Endodermal cell (in vitro differentiated cells): ENCODE measurements around the gene TRIM10. TPM values are rescaled to one million over a fixed set of nuclear protein-coding genes. Genes with fewer than 3 reads are reported as not detected.
A peak's percentile ranks its signal among the peaks of the same experiment; 100 is the strongest.

Source experiments
- DNase-seq: peaks from one replicate; pipeline ENCODE4 v3.0.0-alpha.2; 2017
- H3K27ac ChIP-seq: 2 replicates; pipeline ENCODE4 v1.5.1; 2013; ENCODE audit warnings: mild to moderate bottlenecking, low read depth, low read length, moderate library complexity
- H3K27me3 ChIP-seq: 2 replicates; pipeline ENCODE4 v1.6.1; 2013; ENCODE audit warnings: mild to moderate bottlenecking, low read length, moderate library complexity; ENCODE audit not compliant: insufficient read depth, control insufficient read depth, poor library complexity, severe bottlenecking
- H3K36me3 ChIP-seq: 2 replicates; pipeline ENCODE4 v1.7.0; 2013; ENCODE audit warnings: mild to moderate bottlenecking, low read length, moderate library complexity; ENCODE audit not compliant: control insufficient read depth, insufficient read depth
- H3K4me1 ChIP-seq: one replicate; pipeline ENCODE4 v1.7.0; 2013; ENCODE audit warnings: low read length; ENCODE audit not compliant: control insufficient read depth, insufficient read depth
- H3K4me3 ChIP-seq: 2 replicates; pipeline ENCODE4 v1.5.1; 2013; ENCODE audit warnings: mild to moderate bottlenecking, low read length, moderate library complexity
- H3K9ac ChIP-seq: 2 replicates; pipeline ENCODE4 v1.6.1; 2013; ENCODE audit warnings: mild to moderate bottlenecking, low read length, moderate library complexity; ENCODE audit not compliant: poor library complexity, severe bottlenecking; ENCODE audit errors: extremely low read depth
- H3K9me3 ChIP-seq: 2 replicates; pipeline ENCODE4 v1.6.1; 2013; ENCODE audit warnings: mild to moderate bottlenecking, low read length, moderate library complexity; ENCODE audit not compliant: control insufficient read depth
- H3K27ac Mint-ChIP-seq: 2 replicates; pipeline ENCODE4 v1.8.0; 2020; ENCODE audit warnings: mixed read lengths
- H3K27me3 Mint-ChIP-seq: 2 replicates; pipeline ENCODE4 v1.8.0; 2021; ENCODE audit warnings: mild to moderate bottlenecking, mixed read lengths; ENCODE audit not compliant: insufficient read depth
- H3K36me3 Mint-ChIP-seq: 2 replicates; pipeline ENCODE4 v1.8.0; 2020; ENCODE audit warnings: low read depth, mixed read lengths
- H3K4me1 Mint-ChIP-seq: 2 replicates; pipeline ENCODE4 v1.8.0; 2020; ENCODE audit warnings: mixed read lengths
- H3K4me3 Mint-ChIP-seq: 2 replicates; pipeline ENCODE4 v1.8.0; 2020; ENCODE audit warnings: mild to moderate bottlenecking, moderate library complexity, mixed read lengths
- H3K9me3 Mint-ChIP-seq: 2 replicates; pipeline ENCODE4 v1.8.0; 2020; ENCODE audit warnings: mild to moderate bottlenecking, mixed read lengths
- CTCF ChIP-seq: fragments of 200-600 bp; sonication (generic); conservative IDR thresholded peaks from 2 replicates; pipeline ENCODE4 v1.5.0; 2021; ENCODE audit warnings: antibody characterized with exemption, mild to moderate bottlenecking
- WGBS, 2 experiments: methylation state at CpG; one replicate each; pipeline versions ENCODE4 v1.1.5 to v1.1.7; 2013; ENCODE audit warnings: missing lambda C conversion rate in 2 of 2, mixed read lengths in 1 of 2; ENCODE audit not compliant: insufficient coverage in 1 of 2, insufficient read length in 1 of 2; 5-methylcytosine and 5-hydroxymethylcytosine counted together
- total RNA-seq, 2 donors: library from RNA; stranded (reverse); fragmentation: NEBNext Ultra II Directional in 1 of 2; extraction: Animal tissue kit (Norgen Biotek cat#: 25700) in 1 of 2; gene quantifications; 2 replicates in 1 of 2; 3 replicates in 1 of 2; pipeline ENCODE4 v1.2.1, GENCODE V29; 2021

TRIM10 gene
- total RNA-seq, 2 donors from 2014 or later = not detected

- H3K4me3 Mint-ChIP-seq = no peak overlapping the region
- H3K27ac Mint-ChIP-seq = no peak overlapping the region
- Histone ChIP-seq H3K36me3 (no peaks in the 10 kb centered on the region), H3K9ac (no peak overlapping the region), H3K27me3 (peaks cover 36% of the 10 kb centered on the region), H3K4me3 (no peak overlapping the region), H3K4me1 (no peaks in the 10 kb centered on the region), H3K27ac (no peak overlapping the region), H3K9me3 (no peaks in the 10 kb centered on the region)
- DNase-seq = no peak
- peaks cover 47% of the 10 kb centered on the region for H3K27me3 Mint-ChIP-seq
- no peaks in the 10 kb centered on the region for H3K4me1 Mint-ChIP-seq
- H3K9me3 Mint-ChIP-seq = no peaks in the 10 kb centered on the region
- 84 to 93% methylated on average over 3 to 6 of the region's 6 CpGs for WGBS, 2 experiments
- H3K36me3 Mint-ChIP-seq = no peaks in the 10 kb centered on the region
- TF ChIP-seq CTCF = peak; percentile 56
These were observed 44.3 kb downstream of the TRIM10 start for GRCh38 chr6:30116724-30117123.

- Histone ChIP-seq H3K4me3 (no peak overlapping the region), H3K27ac (no peak overlapping the region), H3K9ac (no peak overlapping the region), H3K4me1 (no peaks in the 10 kb centered on the region), H3K9me3 (no peaks in the 10 kb centered on the region), H3K36me3 (no peaks in the 10 kb centered on the region), H3K27me3 (peaks cover 50% of the 10 kb centered on the region)
- no peaks in the 10 kb centered on the region for H3K4me1 Mint-ChIP-seq
- no peak overlapping the region for H3K27ac Mint-ChIP-seq
- TF ChIP-seq CTCF = no peak
- no peaks in the 10 kb centered on the region for H3K9me3 Mint-ChIP-seq
- peaks cover 58% of the 10 kb centered on the region for H3K27me3 Mint-ChIP-seq
- no peak overlapping the region for H3K4me3 Mint-ChIP-seq
- no peaks in the 10 kb centered on the region for H3K36me3 Mint-ChIP-seq
- no peak for DNase-seq
- 100% methylated on average over 1 of the region's 1 CpG; no CpG with 5 or more reads in 1 of the 2 experiments for WGBS, 2 experiments
These were observed 47.2 kb downstream of the TRIM10 start for GRCh38 chr6:30113841-30114240.

GRCh38 chr6:30113003-30113759 is 47.8 kb downstream of the TRIM10 start, which contains the start of gene TRIM31:
TRIM31 (minus strand) TSS chr6:30113090; CDS start chr6:30112805, 285 bp downstream.
- H3K36me3 ChIP-seq = no peaks in the 10 kb centered on the region
- H3K9me3 Mint-ChIP-seq = no peaks in the 10 kb centered on the region
- peaks cover 62% of the 10 kb centered on the region for H3K27me3 Mint-ChIP-seq
- H3K9ac ChIP-seq = no peak within 1 kb of the TSS
- H3K27ac ChIP-seq = no peak within 1 kb of the TSS
- H3K27ac Mint-ChIP-seq = no peak within 1 kb of the TSS
- 79 to 82% methylated on average over 3 of the region's 3 CpGs for WGBS, 2 experiments
- H3K36me3 Mint-ChIP-seq = no peaks in the 10 kb centered on the region
- no peaks in the 10 kb centered on the region for H3K9me3 ChIP-seq
- H3K4me3 ChIP-seq = no peak within 1 kb of the TSS
- no peak for TF ChIP-seq CTCF
- DNase-seq = no peak
- H3K4me1 ChIP-seq = no peaks in the 10 kb centered on the region
- H3K4me1 Mint-ChIP-seq = no peaks in the 10 kb centered on the region
- peaks cover 56% of the 10 kb centered on the region for H3K27me3 ChIP-seq
- H3K4me3 Mint-ChIP-seq = no peak within 1 kb of the TSS
